ENCODE data around the gene CLEC20A.
A peak's percentile ranks its signal among the peaks of the same experiment; 100 is the strongest.

CLEC20A gene

DNA sequence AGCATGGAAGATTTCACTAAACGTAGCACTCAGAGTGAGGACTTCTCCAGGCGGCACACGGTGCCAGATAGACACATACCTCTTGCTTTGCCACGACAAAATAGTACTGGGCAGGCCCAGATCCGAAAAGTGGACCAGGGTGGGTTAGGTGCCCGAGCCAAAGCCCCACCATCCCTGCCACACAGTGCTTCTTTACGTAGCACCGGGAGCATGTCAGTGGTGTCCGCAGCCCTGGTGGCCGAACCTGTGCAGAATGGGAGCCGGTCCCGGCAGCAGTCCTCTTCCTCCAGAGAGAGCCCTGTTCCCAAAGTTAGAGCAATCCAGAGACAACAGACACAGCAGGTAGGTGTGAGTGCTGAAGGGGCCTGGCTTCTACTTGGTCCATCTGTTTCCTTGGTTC is 38.6 kb downstream of the CLEC20A start:
- no peak overlapping the region for H3K4me3 ChIP-seq (ENCODE audit: low read length in 2 of 2)
- no peak overlapping the region for H3K4ac ChIP-seq (ENCODE audit: low read length)
- H4K91ac ChIP-seq (ENCODE audit: low read depth, low read length, poor library complexity): no peak overlapping the region
- peak overlapping the region; percentile 72 for H3K18ac ChIP-seq (ENCODE audit: low read length)
- no peak for DNase-seq (ENCODE audit: low spot score)
- no peak overlapping the region for H2AK5ac ChIP-seq (ENCODE audit: low read depth, low read length)
- no peak overlapping the region for H3K14ac ChIP-seq (ENCODE audit: low read length)
- no peaks in the 10 kb centered on the region for H3K27me3 ChIP-seq (ENCODE audit: control insufficient read depth in 3 of 3, insufficient read depth in 3 of 3, low read depth in 1 of 3, low read length in 3 of 3)
- H3K79me1 ChIP-seq (ENCODE audit: low read depth, low read length): no peaks in the 10 kb centered on the region
- H3K23ac ChIP-seq (ENCODE audit: low read depth, low read length, poor library complexity): no peak overlapping the region
- H3K4me2 ChIP-seq (ENCODE audit: insufficient read depth, low read length, poor library complexity, severe bottlenecking): no peak overlapping the region
- no peak overlapping the region for H2BK5ac ChIP-seq (ENCODE audit: low read length)
- H3K36me3 ChIP-seq (replicated peaks in 1 of 2; ENCODE audit: control insufficient read depth in 2 of 2, insufficient read depth in 2 of 2, low read length in 2 of 2): peaks cover 3 to 52% of the 10 kb centered on the region in 2 donors
- no peak overlapping the region for H2BK15ac ChIP-seq (ENCODE audit: low read length)
- no peaks in the 10 kb centered on the region for H3K4me1 ChIP-seq (ENCODE audit: control insufficient read depth in 2 of 2, insufficient read depth in 1 of 2, low read depth in 1 of 2, low read length in 2 of 2)
- no peaks in the 10 kb centered on the region for H3K9me3 ChIP-seq (replicated peaks in 1 of 2; ENCODE audit: control insufficient read depth in 2 of 2, insufficient read depth in 1 of 2, low read depth in 1 of 2, low read length in 2 of 2)
- no peak overlapping the region for H4K8ac ChIP-seq (ENCODE audit: low read depth, low read length)
- WGBS, 2 donors (ENCODE audit: extremely low coverage in 2 of 2, insufficient read length in 2 of 2, insufficient replicate concordance in 1 of 2): no CpG with 5 or more reads among the region's 12 CpGs
- no peak overlapping the region for H2BK12ac ChIP-seq (ENCODE audit: low read length)
- no peak overlapping the region for H3K27ac ChIP-seq (replicated peaks; ENCODE audit: low read length)
- H3K9ac ChIP-seq (ENCODE audit: low read depth, low read length, poor library complexity): no peak overlapping the region
- H2AFZ ChIP-seq (ENCODE audit: low read length): no peak overlapping the region
- no peak overlapping the region for H2BK120ac ChIP-seq (ENCODE audit: low read depth, low read length)

DNA sequence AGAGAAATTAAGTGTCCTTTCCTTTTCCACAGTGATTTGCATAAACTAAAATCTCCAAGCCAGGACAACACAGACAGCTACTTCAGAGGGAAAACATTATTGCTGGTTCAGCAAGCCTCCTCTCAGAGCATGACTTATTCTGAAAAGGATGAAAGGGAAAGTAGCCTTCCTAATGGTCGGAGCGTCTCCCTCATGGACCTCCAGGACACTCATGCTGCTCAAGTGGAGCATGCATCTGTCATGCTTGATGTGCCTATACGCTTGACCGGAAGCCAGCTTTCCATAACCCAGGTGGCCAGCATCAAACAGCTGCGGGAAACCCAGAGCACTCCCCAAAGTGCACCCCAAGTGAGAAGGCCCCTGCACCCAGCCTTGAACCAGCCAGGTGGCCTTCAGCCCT is 39.1 kb downstream of the CLEC20A start:
- H2BK5ac ChIP-seq (ENCODE audit: low read length): no peak overlapping the region
- no peak overlapping the region for H2AK5ac ChIP-seq (ENCODE audit: low read depth, low read length)
- no peak overlapping the region for H4K8ac ChIP-seq (ENCODE audit: low read depth, low read length)
- H3K4me2 ChIP-seq (ENCODE audit: insufficient read depth, low read length, poor library complexity, severe bottlenecking): no peak overlapping the region
- no peak overlapping the region for H2BK120ac ChIP-seq (ENCODE audit: low read depth, low read length)
- no peaks in the 10 kb centered on the region for H3K79me1 ChIP-seq (ENCODE audit: low read depth, low read length)
- H4K91ac ChIP-seq (ENCODE audit: low read depth, low read length, poor library complexity): no peak overlapping the region
- no peaks in the 10 kb centered on the region for H3K4me1 ChIP-seq (ENCODE audit: control insufficient read depth in 2 of 2, insufficient read depth in 1 of 2, low read depth in 1 of 2, low read length in 2 of 2)
- H3K23ac ChIP-seq (ENCODE audit: low read depth, low read length, poor library complexity): no peak overlapping the region
- no peaks in the 10 kb centered on the region for H3K27me3 ChIP-seq (ENCODE audit: control insufficient read depth in 3 of 3, insufficient read depth in 3 of 3, low read depth in 1 of 3, low read length in 3 of 3)
- no peak overlapping the region for H2AFZ ChIP-seq (ENCODE audit: low read length)
- H3K36me3 ChIP-seq (replicated peaks in 1 of 2; ENCODE audit: control insufficient read depth in 2 of 2, insufficient read depth in 2 of 2, low read length in 2 of 2): peaks cover 3 to 55% of the 10 kb centered on the region in 2 donors
- no peak overlapping the region for H2BK12ac ChIP-seq (ENCODE audit: low read length)
- H3K4me3 ChIP-seq (ENCODE audit: low read length in 2 of 2): no peak overlapping the region
- no peak overlapping the region for H3K14ac ChIP-seq (ENCODE audit: low read length)
- no peak overlapping the region for H3K18ac ChIP-seq (ENCODE audit: low read length)
- no peaks in the 10 kb centered on the region for H3K9me3 ChIP-seq (replicated peaks in 1 of 2; ENCODE audit: control insufficient read depth in 2 of 2, insufficient read depth in 1 of 2, low read depth in 1 of 2, low read length in 2 of 2)
- H3K27ac ChIP-seq (replicated peaks; ENCODE audit: low read length): no peak overlapping the region
- DNase-seq (ENCODE audit: low spot score): no peak
- no CpG with 5 or more reads among the region's 5 CpGs for WGBS, 2 donors (ENCODE audit: extremely low coverage in 2 of 2, insufficient read length in 2 of 2, insufficient replicate concordance in 1 of 2)
- no peak overlapping the region for H3K4ac ChIP-seq (ENCODE audit: low read length)
- H3K9ac ChIP-seq (ENCODE audit: low read depth, low read length, poor library complexity): no peak overlapping the region
- no peak overlapping the region for H2BK15ac ChIP-seq (ENCODE audit: low read length)

DNA sequence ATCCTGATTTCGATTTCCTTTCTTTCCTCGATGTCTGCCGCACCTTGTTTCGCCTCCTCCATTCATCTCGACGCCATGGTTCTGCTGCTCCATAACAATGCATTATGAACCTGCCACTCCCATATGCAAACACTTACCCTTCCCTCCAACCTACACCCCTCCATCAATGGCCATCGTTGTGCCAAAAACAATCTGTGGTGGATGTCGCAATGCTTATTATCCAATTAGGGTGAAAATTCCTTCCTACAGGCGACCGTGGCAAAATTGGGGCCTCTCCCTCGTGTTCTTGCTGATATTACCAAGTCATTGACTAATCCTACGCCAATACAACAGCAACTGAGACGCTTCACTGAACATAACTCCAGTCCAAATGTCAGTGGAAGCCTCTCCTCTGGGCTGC is 40.3 kb downstream of the CLEC20A start:
- Histone ChIP-seq H3K36me3 (replicated peaks in 1 of 2; ENCODE audit: control insufficient read depth in 2 of 2, insufficient read depth in 2 of 2, low read length in 2 of 2) (peaks cover 5 to 67% of the 10 kb centered on the region in 2 donors), H2BK120ac (ENCODE audit: low read depth, low read length) (no peak overlapping the region), H3K14ac (ENCODE audit: low read length) (no peak overlapping the region), H3K23ac (ENCODE audit: low read depth, low read length, poor library complexity) (no peak overlapping the region), H3K27me3 (ENCODE audit: control insufficient read depth in 3 of 3, insufficient read depth in 3 of 3, low read depth in 1 of 3, low read length in 3 of 3) (no peaks in the 10 kb centered on the region), H3K9me3 (replicated peaks in 1 of 2; ENCODE audit: control insufficient read depth in 2 of 2, insufficient read depth in 1 of 2, low read depth in 1 of 2, low read length in 2 of 2) (no peaks in the 10 kb centered on the region), H4K91ac (ENCODE audit: low read depth, low read length, poor library complexity) (no peak overlapping the region), H2AK5ac (ENCODE audit: low read depth, low read length) (no peak overlapping the region), H3K27ac (replicated peaks; ENCODE audit: low read length) (no peak overlapping the region), H2BK5ac (ENCODE audit: low read length) (no peak overlapping the region), H2BK15ac (ENCODE audit: low read length) (no peak overlapping the region), H3K4me3 (ENCODE audit: low read length in 2 of 2) (no peak overlapping the region), H3K4me2 (ENCODE audit: insufficient read depth, low read length, poor library complexity, severe bottlenecking) (no peak overlapping the region), H3K4ac (ENCODE audit: low read length) (no peak overlapping the region), H2BK12ac (ENCODE audit: low read length) (no peak overlapping the region), H3K9ac (ENCODE audit: low read depth, low read length, poor library complexity) (no peak overlapping the region), H2AFZ (ENCODE audit: low read length) (no peak overlapping the region), H3K4me1 (ENCODE audit: control insufficient read depth in 2 of 2, insufficient read depth in 1 of 2, low read depth in 1 of 2, low read length in 2 of 2) (no peaks in the 10 kb centered on the region), H3K79me1 (ENCODE audit: low read depth, low read length) (no peaks in the 10 kb centered on the region), H3K18ac (ENCODE audit: low read length) (no peak overlapping the region), H4K8ac (ENCODE audit: low read depth, low read length) (no peak overlapping the region)
- WGBS, 2 donors (ENCODE audit: extremely low coverage in 2 of 2, insufficient read length in 2 of 2, insufficient replicate concordance in 1 of 2): no CpG with 5 or more reads among the region's 13 CpGs
- no peak for DNase-seq (ENCODE audit: low spot score)

DNA sequence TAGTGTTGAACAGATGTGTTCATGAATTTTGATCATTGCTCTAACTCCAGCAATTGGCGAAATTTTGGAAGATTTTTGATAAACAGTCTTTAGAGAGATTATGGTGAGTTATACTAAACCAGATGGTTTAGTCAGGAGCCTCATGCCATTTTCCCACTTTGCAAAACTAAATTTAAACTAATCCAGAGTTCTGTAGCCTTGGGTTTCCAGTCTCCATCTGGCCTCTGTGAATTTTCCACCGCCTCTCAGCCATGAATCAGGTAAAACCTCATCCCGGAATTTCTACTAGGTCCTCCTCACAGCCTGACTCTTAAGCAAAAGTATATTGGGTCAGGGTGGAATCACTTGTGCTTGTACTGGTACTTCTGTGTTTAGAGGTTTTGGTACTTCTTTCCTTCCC is 44.8 kb downstream of the CLEC20A start:
- Histone ChIP-seq H3K36me3 (replicated peaks in 1 of 2; ENCODE audit: control insufficient read depth in 2 of 2, insufficient read depth in 2 of 2, low read length in 2 of 2) (peaks cover 2 to 47% of the 10 kb centered on the region in 2 donors), H3K4ac (ENCODE audit: low read length) (no peak overlapping the region), H3K18ac (ENCODE audit: low read length) (no peak overlapping the region), H2BK5ac (ENCODE audit: low read length) (no peak overlapping the region), H2AK5ac (ENCODE audit: low read depth, low read length) (no peak overlapping the region), H2BK12ac (ENCODE audit: low read length) (no peak overlapping the region), H4K8ac (ENCODE audit: low read depth, low read length) (no peak overlapping the region), H3K9ac (ENCODE audit: low read depth, low read length, poor library complexity) (no peak overlapping the region), H3K27me3 (ENCODE audit: control insufficient read depth in 3 of 3, insufficient read depth in 3 of 3, low read depth in 1 of 3, low read length in 3 of 3) (no peaks in the 10 kb centered on the region), H3K27ac (replicated peaks; ENCODE audit: low read length) (no peak overlapping the region), H3K4me3 (ENCODE audit: low read length in 2 of 2) (no peak overlapping the region), H3K79me1 (ENCODE audit: low read depth, low read length) (no peaks in the 10 kb centered on the region), H3K9me3 (replicated peaks in 1 of 2; ENCODE audit: control insufficient read depth in 2 of 2, insufficient read depth in 1 of 2, low read depth in 1 of 2, low read length in 2 of 2) (no peaks in the 10 kb centered on the region), H3K4me1 (ENCODE audit: control insufficient read depth in 2 of 2, insufficient read depth in 1 of 2, low read depth in 1 of 2, low read length in 2 of 2) (no peaks in the 10 kb centered on the region), H2BK120ac (ENCODE audit: low read depth, low read length) (no peak overlapping the region), H2BK15ac (ENCODE audit: low read length) (no peak overlapping the region), H3K4me2 (ENCODE audit: insufficient read depth, low read length, poor library complexity, severe bottlenecking) (no peak overlapping the region), H3K23ac (ENCODE audit: low read depth, low read length, poor library complexity) (no peak overlapping the region), H2AFZ (ENCODE audit: low read length) (no peak overlapping the region), H3K14ac (ENCODE audit: low read length) (no peak overlapping the region), H4K91ac (ENCODE audit: low read depth, low read length, poor library complexity) (no peak overlapping the region)
- no peak for DNase-seq (ENCODE audit: low spot score)
- no CpG with 5 or more reads among the region's 3 CpGs for WGBS, 2 donors (ENCODE audit: extremely low coverage in 2 of 2, insufficient read length in 2 of 2, insufficient replicate concordance in 1 of 2)

Measured in neuronal stem cell (in vitro differentiated cells).